Tibial nerve (tissue), 4 donors: ENCODE measurements around the gene DNAI2.

ENCODE experiments used
- EP300 ChIP-seq, 2 donors: sonication (generic); formaldehyde crosslinking; IDR thresholded peaks; one replicate each; pipeline ENCODE4 v1.6.1; 2017; ENCODE audit warnings: antibody characterized with exemption in 2 of 2, mild to moderate bottlenecking in 1 of 2
- POLR2A ChIP-seq, 2 donors: fragments of 450-650 bp; IDR thresholded peaks; one replicate each; pipeline ENCODE4 v1.6.1; 2017; ENCODE audit warnings: antibody characterized with exemption in 2 of 2, mild to moderate bottlenecking in 2 of 2, moderate library complexity in 2 of 2
- TF ChIP-seq, protein P1 (sequence below), 5 experiments: fragments of 200-600 bp in 3 of 5; fragments of 450-650 bp in 2 of 5; sonication (generic) in 3 of 5; IDR thresholded peaks; one replicate each; pipeline ENCODE4 v1.5.1; 2016 to 2019; ENCODE audit warnings: antibody characterized with exemption in 5 of 5, mild to moderate bottlenecking in 3 of 5, moderate library complexity in 2 of 5

DNA sequence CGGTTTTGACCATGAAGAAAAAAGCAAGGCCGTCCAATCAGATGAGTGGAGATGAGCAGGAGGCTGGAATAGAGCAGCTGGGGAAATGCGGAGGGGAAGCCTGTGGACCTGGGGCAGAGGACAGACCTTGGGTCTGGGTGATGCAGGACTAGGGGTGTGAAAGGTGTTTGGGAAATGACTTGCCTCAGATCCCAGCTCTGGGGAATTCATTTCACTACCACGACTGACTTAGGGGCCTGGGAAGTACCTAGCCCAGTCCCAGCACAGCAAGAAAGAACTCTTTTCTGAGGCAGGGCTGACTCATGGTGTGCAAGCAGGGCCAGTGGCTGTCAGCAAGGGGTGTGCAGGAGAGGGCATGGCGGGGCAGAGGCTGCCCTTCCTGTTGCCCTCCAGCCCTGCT, 14.8 kb downstream of the DNAI2 start:
- TF ChIP-seq, protein P1, sequence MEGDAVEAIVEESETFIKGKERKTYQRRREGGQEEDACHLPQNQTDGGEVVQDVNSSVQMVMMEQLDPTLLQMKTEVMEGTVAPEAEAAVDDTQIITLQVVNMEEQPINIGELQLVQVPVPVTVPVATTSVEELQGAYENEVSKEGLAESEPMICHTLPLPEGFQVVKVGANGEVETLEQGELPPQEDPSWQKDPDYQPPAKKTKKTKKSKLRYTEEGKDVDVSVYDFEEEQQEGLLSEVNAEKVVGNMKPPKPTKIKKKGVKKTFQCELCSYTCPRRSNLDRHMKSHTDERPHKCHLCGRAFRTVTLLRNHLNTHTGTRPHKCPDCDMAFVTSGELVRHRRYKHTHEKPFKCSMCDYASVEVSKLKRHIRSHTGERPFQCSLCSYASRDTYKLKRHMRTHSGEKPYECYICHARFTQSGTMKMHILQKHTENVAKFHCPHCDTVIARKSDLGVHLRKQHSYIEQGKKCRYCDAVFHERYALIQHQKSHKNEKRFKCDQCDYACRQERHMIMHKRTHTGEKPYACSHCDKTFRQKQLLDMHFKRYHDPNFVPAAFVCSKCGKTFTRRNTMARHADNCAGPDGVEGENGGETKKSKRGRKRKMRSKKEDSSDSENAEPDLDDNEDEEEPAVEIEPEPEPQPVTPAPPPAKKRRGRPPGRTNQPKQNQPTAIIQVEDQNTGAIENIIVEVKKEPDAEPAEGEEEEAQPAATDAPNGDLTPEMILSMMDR (IDR thresholded peaks at IDR 0.05): no peak
- TF ChIP-seq EP300 (IDR thresholded peaks at IDR 0.05) (no peak), POLR2A (IDR thresholded peaks at IDR 0.05) (no peak)
